Left ventricle myocardium superior (tissue), 1 donor: ENCODE results near the gene RSPO1. TPM values are rescaled to one million over a fixed set of nuclear protein-coding genes. Genes with fewer than 3 reads are reported as not detected.
"Not testable (repeated sequence)": the region's sequence is repeated elsewhere in the genome, so short reads cannot be mapped to it uniquely, and the experiment has no call there.

Source experiments
- ATAC-seq: fragments of 200-7000 bp; cut with Tn5 transposase; one replicate; pipeline ENCODE4 v1.9.1; 2020; ENCODE audit warnings: mild to moderate bottlenecking, moderate library complexity
- DNase-seq: peaks from one replicate; pipeline ENCODE4 v3.0.0-alpha.2; 2020
- intact Hi-C: fragments of 100-400 bp; cut with micrococcal nuclease; formaldehyde crosslinking; loops from one replicate; pipeline ENCODE4 v1.11.0; 2022
- long read RNA-seq: library from polyadenylated mRNA; unstranded; transcript quantifications from one replicate; pipeline ENCODE4 v2.0.0, GENCODE V29; 2021
- total RNA-seq: library from RNA; stranded (reverse); fragmentation: NEBNext Ultra II Directional; extraction: Animal tissue kit (Norgen Biotek cat#: 25700); gene quantifications from one replicate; pipeline ENCODE4 v1.2.1, GENCODE V29; 2021
- donor health status: DM: no; HTN: yes; CAD: no; lungs with severe emphysema.

RSPO1 gene, protein sequence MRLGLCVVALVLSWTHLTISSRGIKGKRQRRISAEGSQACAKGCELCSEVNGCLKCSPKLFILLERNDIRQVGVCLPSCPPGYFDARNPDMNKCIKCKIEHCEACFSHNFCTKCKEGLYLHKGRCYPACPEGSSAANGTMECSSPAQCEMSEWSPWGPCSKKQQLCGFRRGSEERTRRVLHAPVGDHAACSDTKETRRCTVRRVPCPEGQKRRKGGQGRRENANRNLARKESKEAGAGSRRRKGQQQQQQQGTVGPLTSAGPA
- total RNA-seq = 0.47 TPM
- long read RNA-seq = 0 reads

DNA sequence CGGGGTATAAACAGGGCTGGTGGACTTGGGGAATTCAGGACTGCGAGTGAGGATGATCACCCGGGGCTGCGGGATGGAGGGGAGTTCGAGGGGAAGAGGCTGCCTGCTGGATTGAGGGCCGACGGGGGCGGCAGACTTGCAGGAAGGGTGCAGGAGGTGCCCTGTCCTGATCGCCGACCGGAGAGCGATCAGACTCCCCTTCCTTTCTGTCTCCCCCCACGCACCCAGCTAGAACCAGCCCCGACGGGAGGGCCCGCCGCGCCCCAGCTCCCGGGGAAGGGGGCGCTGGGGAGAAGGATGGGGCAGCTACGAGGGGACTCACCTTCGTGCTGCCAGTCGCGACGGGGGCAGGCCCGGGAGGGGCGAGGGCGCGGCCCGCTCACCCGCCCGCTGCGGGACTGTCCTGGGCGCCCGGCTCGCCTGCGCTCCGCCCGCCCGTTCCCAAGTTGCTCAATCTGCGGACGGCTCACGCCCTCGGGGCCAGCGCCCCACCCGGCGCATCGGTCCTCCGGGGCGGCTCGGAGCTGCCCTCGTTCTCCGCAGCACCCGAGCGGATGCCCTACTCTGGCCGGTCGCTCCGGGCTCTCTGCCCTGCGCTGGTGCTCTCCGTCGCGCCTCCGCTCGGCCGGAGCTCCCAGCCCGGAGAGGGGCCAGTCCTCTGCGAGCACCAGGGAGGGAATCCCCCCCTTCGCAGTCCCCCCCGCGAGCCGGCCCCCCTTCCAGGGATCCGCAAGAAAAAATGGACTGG lies at the start of gene RSPO1:
Gene RSPO1 (minus strand): TSS at position 649 of the 748 bp plus-strand sequence. CDS start 5,231 bp downstream, outside the sequence.
- intact Hi-C loops = no loop called here
- peak; percentile 29 for ATAC-seq
- DNase-seq = no peak

DNA sequence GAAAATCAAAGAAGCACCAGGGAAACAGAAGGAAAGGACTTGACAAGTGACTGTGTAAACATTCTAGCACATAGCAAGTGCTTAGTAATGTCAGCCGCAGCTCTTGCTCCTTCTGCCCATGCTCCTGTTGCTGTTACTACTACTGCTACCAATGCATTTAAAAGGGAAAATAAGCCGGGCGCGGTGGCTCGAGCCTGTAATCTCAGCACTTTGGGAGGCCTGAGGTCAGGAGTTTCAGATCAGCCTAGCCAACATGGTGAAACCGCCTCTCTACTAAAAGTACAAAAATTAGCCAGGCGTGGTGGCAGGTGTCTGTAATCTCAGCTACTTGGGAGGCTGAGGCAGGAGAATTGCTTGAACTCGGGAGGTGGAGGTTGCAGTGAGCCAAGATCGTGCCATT lies 49.5 kb upstream of the RSPO1 start:
- ATAC-seq, DNase-seq: not testable (repeated sequence)
- intact Hi-C loops = loop anchor here (5.0 kb wide), 1 partner anchor 227 kb away; no protein-coding TSS in a partner anchor

- intact Hi-C loops = loop anchor here (5.0 kb wide), 1 partner anchor 225 kb away; no protein-coding TSS in a partner anchor
- ATAC-seq (peak; percentile 68), DNase-seq (peak; percentile 69)
Observed at GRCh38 chr1:37682334-37682987, 47.8 kb upstream of the RSPO1 start.

DNA sequence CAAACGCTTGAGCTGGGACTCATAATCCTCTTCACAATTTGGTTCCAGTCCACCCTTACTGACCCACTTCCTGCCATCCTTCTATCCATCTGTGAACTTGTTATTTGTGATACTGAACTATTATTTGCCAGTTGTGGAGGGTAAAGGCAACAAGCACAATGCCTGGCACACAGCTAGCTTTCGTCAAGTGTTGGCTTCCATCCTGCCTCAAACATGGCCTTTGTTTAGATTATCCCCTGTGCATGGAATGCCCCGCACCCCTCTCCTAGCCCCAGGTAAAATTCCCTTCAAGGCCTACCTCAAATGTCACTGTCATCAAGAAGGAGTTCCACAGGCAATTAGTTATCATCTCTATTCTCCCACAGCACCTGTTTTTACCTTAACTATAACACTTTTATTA lies 46.2 kb upstream of the RSPO1 start:
- ATAC-seq (no peak), DNase-seq (no peak)
- intact Hi-C loops = loop anchor here (5.0 kb wide), 1 partner anchor 224 kb away; no protein-coding TSS in a partner anchor

DNA sequence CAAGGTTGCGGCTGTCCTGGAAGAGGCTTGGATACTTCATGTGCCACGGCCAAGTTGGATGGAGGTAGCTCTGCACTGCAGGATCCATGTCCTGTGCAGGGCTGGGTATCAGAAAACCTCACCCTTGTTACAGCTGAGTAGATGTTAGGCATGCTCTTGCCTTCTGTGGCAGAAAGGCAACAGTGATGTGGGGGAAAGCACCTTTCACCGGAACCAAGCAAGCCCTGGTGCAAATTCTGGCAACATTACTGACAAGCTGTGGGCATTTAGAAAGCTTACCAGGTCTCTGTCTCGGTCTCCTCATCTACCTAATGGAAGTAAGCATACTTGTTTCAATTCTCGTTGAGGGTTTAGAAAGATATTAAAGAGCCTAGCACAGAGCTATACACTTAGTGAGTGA lies 43.1 kb upstream of the RSPO1 start:
- ATAC-seq (no peak), DNase-seq (no peak)
- intact Hi-C loops = no loop called here

DNA sequence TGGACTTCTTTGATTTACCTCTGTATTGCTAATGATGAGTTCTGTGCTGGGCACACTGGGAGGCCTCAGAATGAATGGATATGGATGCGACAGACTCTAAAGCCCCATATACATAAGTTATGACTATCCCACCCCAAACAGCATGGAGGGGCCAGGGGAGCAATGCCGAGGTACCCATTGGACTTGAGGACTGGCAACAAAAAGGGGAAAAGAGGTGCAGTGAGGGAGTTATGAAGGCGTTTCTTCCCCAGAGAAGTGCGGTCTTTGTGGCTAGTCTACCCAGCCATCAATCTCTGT lies 42.4 kb upstream of the RSPO1 start:
- DNase-seq = no peak
- ATAC-seq = no peak
- intact Hi-C loops = no loop called here

GRCh38 chr1:37676281-37677142 lies 41.8 kb upstream of the RSPO1 start:
- no peak for ATAC-seq
- DNase-seq = no peak
- intact Hi-C loops = no loop called here

GRCh38 chr1:37673920-37674319 lies 39.2 kb upstream of the RSPO1 start:
- no peak for ATAC-seq
- no peak for DNase-seq
- intact Hi-C loops = no loop called here

DNA sequence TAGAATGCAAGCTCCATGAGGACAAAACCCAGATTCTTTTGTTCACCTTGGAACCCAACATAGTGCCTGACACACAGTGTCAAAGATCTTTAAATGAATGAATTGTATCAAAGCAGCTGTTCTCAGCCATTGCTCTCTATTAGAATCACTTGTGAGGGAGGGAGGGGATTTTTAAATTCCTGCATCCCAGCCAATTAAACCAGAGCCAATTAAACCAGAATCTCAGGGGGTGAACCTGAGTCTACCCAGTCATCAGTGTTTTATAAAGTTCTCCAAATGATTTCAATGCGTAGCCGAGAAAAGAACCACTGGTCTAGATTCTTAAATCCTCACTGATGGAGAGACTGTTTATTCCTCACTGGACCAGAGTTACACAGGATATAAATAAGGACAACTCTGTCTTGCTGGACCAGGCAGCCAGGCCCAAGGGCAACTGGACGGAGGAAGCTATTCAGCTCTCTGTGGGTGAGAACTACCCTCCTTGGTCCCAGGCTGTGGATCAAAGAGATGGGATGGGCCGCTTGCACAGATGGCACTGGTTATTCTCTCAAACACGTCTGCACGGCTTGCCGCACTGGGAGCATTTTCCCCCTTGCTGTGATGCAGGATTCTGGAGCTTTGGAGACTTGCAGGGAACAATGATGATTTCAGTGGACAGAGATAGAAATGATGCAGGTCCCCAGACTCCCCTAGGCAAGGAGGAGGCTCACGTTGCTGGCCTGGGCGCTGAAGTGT lies 37.6 kb upstream of the RSPO1 start:
- DNase-seq (no peak), ATAC-seq (no peak)
- intact Hi-C loops = no loop called here

DNA sequence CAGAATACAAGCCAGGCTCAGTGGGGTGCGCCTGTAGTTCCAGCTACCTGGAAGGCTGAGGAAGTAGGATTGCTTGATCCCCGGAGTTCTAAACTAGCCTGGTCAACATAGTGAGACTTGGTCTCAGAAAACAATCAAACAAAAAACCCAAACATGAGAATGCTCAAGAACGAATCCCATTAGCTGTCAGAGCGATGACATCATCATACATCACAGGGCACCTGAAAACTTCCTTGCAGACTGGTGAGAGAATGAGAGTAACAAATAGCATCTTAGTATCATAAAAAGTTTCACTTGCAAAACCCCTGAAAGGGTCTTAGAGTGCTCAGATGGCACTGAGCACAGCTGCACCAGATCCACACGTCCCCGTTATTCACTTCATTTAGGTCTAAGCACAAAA lies 36.6 kb upstream of the RSPO1 start:
- DNase-seq (no peak), ATAC-seq (no peak)
- intact Hi-C loops = no loop called here

- intact Hi-C loops = no loop called here
- ATAC-seq = no peak
- DNase-seq = no peak
Observed at GRCh38 chr1:37670133-37670532, 35.4 kb upstream of the RSPO1 start.

GRCh38 chr1:37667023-37667671 lies 32.5 kb upstream of the RSPO1 start:
- DNase-seq (no peak), ATAC-seq (no peak)
- intact Hi-C loops = no loop called here

GRCh38 chr1:37666241-37666867 lies 31.7 kb upstream of the RSPO1 start:
- no peak for DNase-seq
- ATAC-seq = no peak
- intact Hi-C loops = no loop called here

DNA sequence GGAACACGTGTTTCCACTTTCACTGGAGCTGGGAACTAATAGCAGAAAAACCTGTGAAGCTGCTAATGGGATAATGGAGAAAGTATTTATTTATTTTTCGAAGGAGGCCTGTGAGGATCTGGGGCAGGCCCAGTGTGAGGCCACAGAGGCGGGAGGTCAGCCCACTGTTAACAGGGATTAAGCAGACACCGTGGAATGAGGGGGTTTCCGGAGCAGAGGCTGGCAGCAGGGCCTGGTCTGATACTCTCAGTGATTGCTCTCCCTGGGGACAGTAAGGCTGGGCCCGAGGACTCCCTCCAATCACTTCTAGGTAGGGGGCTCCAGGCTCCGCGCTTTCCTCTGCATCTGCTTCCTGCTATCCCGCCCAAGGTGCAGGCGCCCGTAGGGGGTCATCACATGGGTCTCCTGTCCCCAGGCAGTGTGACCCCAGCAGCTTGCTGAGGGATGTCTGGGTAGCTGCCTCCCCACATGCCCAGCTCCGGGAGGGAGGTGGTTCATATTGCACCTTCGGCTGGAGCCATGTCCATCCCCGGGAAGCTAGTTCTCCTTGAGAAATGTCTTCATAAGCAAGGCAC lies 28.8 kb upstream of the RSPO1 start:
- DNase-seq (no peak), ATAC-seq (no peak)
- intact Hi-C loops = no loop called here

- DNase-seq = no peak
- ATAC-seq = no peak
- intact Hi-C loops = no loop called here
Observed at GRCh38 chr1:37662031-37662755, 27.5 kb upstream of the RSPO1 start.

DNA sequence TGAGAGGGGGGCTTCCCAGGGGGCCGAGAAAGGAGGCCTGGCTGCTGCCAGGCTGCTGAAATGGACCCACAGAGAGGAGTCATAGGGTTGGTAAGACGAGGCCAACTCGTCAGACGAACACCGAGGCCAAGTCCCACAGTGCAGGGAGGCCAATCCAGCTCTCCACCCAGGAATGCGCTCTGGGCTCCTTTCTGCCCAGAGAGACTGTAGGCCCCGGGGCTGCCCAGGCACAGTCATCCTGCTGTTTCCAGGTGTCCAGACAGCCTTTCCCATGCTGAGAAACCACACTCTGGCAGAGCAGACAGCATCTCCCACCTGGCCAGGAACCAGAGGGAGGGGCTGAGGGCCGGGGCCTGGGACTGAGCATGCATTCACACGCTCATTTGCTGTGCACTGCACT lies 26.7 kb upstream of the RSPO1 start:
- intact Hi-C loops = no loop called here
- no peak for DNase-seq
- ATAC-seq = no peak

DNA sequence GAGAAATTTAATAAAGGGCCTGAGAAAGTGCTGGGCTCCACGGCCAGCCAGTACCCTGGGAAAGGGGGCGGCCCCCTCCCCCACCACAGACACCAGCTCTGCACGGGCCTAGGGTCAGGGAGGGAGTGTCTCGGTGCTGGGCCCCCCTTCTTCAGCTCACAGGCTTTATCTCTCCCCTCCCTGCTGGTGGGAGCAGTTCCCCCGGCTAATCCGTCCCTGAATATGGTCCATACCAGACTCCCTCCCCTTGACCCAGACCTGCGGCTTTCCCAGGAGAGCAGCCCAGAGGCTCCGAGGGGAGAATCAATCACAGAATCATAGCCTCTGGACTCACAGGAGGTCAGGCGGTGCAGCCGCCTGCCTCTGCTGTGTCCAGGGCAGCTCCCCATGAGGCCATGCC lies 26.0 kb upstream of the RSPO1 start:
- intact Hi-C loops = no loop called here
- no peak for ATAC-seq

More for the DNA sequence above, 26.0 kb upstream of the RSPO1 start:
- DNase-seq = no peak
